Suppressor macrophage treated with lipopolysaccharide for 1 hour (primary cell): ENCODE measurements around the gene FLRT2.

ENCODE experiments used
- DNase-seq, 3 donors: peaks; one replicate each; pipeline ENCODE4 v3.0.0-alpha.2; 2020 to 2022

The FLRT2 gene

GRCh38 chr14:85529803-85530574 lies at the start of gene FLRT2:
FLRT2 (plus strand) TSS chr14:85530144; CDS start chr14:85621515, 91,371 bp downstream.
- DNase-seq: peak; percentile 44 to 58 (median 52)

GRCh38 chr14:85481471-85481870 lies 48.5 kb upstream of the FLRT2 start:
- no peak for DNase-seq

- no peak for DNase-seq
Measured at GRCh38 chr14:85482552-85482951, 47.4 kb upstream of the FLRT2 start.

GRCh38 chr14:85483037-85483436 lies 46.9 kb upstream of the FLRT2 start:
- no peak for DNase-seq

GRCh38 chr14:85483652-85484051 lies 46.3 kb upstream of the FLRT2 start:
- DNase-seq: no peak

- DNase-seq: no peak
Measured at GRCh38 chr14:85487215-85487614, 42.7 kb upstream of the FLRT2 start.

GRCh38 chr14:85501751-85502150 lies 28.2 kb upstream of the FLRT2 start:
- DNase-seq: no peak

- no peak for DNase-seq
Measured at GRCh38 chr14:85508863-85509262, 21.1 kb upstream of the FLRT2 start.

- DNase-seq: no peak
Measured at GRCh38 chr14:85512451-85512850, 17.5 kb upstream of the FLRT2 start.

GRCh38 chr14:85514487-85514886 lies 15.5 kb upstream of the FLRT2 start:
- no peak for DNase-seq

- peak; percentile 17 to 66 (median 53) for DNase-seq
Measured at GRCh38 chr14:85516239-85517113, 13.5 kb upstream of the FLRT2 start.

- DNase-seq: no peak
Measured at GRCh38 chr14:85517114-85517688, 12.7 kb upstream of the FLRT2 start.

- DNase-seq: no peak
Measured at GRCh38 chr14:85519661-85520305, 10.2 kb upstream of the FLRT2 start.

- DNase-seq: no peak
Measured at GRCh38 chr14:85520581-85520980, 9.4 kb upstream of the FLRT2 start.

GRCh38 chr14:85523624-85524023 lies 6.3 kb upstream of the FLRT2 start:
- no peak for DNase-seq

- peak in 1 of 3 donors; percentile 21 for DNase-seq
Measured at GRCh38 chr14:85527006-85527405, 2.9 kb upstream of the FLRT2 start.

GRCh38 chr14:85527445-85528035 lies 2.4 kb upstream of the FLRT2 start:
- DNase-seq: no peak

GRCh38 chr14:85528080-85528896 lies 1.7 kb upstream of the FLRT2 start:
- DNase-seq: peak; percentile 39 to 62 (median 59)

GRCh38 chr14:85528897-85529631 lies 880 bp upstream of the FLRT2 start:
- peak; percentile 50 to 67 (median 57) for DNase-seq

GRCh38 chr14:85530626-85531025 lies 682 bp downstream of the FLRT2 start:
- DNase-seq: no peak

GRCh38 chr14:85531141-85531586 lies 1.2 kb downstream of the FLRT2 start:
- peak; percentile 28 to 54 (median 45) for DNase-seq
